ENCODE measurements around the gene EPHA7.

- TF ChIP-seq POLR2AphosphoS5 (IDR thresholded peaks at IDR 0.05; ENCODE audit: low read depth, low read length), result no peak
- TF ChIP-seq CTCF (IDR thresholded peaks at IDR 0.05 in 2 of 3, conservative IDR thresholded peaks at IDR 0.05 in 1 of 3; ENCODE audit: borderline replicate concordance in 1 of 3, insufficient read depth in 1 of 3, low read depth in 2 of 3, low read length in 2 of 3), result no peak
- no peak for TF ChIP-seq REST (IDR thresholded peaks at IDR 0.05; ENCODE audit: low read depth)
- no peak for TF ChIP-seq ZNF274 (IDR thresholded peaks at IDR 0.05; ENCODE audit: low read depth, low read length)
- no peak for TF ChIP-seq MAX (IDR thresholded peaks at IDR 0.05)
- TF ChIP-seq ZFX (IDR thresholded peaks at IDR 0.05), result no peak
- no peak for TF ChIP-seq FOSL1 (IDR thresholded peaks at IDR 0.05; ENCODE audit: low read depth)
- no peak for TF ChIP-seq ATF3 (IDR thresholded peaks at IDR 0.05)
Observed at GRCh38 chr6:93235775-93236174, 183.6 kb downstream of the EPHA7 start.
